H1 (cell line): ENCODE data around the gene S100G. TPM values are rescaled to one million over a fixed set of nuclear protein-coding genes. Genes with fewer than 3 reads are reported as not detected.

ENCODE experiments used
- CTCF ChIA-PET: fragments of 300-600 bp; sonication (Branson Sonifier 250); formaldehyde crosslinking; loops from one replicate; lab custom pipeline; 2021; ENCODE audit not compliant: partially characterized antibody; lab: Charles Lee
- POLR2A ChIA-PET: fragments of 300-600 bp; sonication (Branson Sonifier 250); formaldehyde crosslinking; loops from one replicate; lab custom pipeline; 2021; ENCODE audit warnings: inconsistent platforms; ENCODE audit not compliant: partially characterized antibody; lab: Charles Lee
- DNase-seq, 2 experiments: peaks; one replicate each; pipeline versions ENCODE4 v3.0.0 to v3.0.0-alpha.2; 2010 to 2022; ENCODE audit warnings: low spot score in 2 of 2, low read depth in 1 of 2, mixed read lengths in 1 of 2
- FAIRE-seq: peaks from 2 replicates; lab custom pipeline; 2011; peaks lifted over from hg19 to GRCh38; lab: Jason Lieb, UNC
- H2AFZ ChIP-seq: 2 replicates; pipeline ENCODE4 v1.8.1; 2012; ENCODE audit warnings: low read length, inconsistent platforms
- H2AK5ac ChIP-seq: 2 replicates; pipeline ENCODE4 v1.6.1; 2013; ENCODE audit warnings: low read depth, low read length
- H2BK120ac ChIP-seq: replicated peaks from 2 replicates; pipeline ENCODE3; 2013; ENCODE audit warnings: low read depth, low read length, inconsistent platforms
- H2BK12ac ChIP-seq: 2 replicates; pipeline ENCODE4 v1.6.1; 2013; ENCODE audit warnings: low read depth, low read length
- H2BK15ac ChIP-seq: 2 replicates; pipeline ENCODE4 v1.6.1; 2013; ENCODE audit warnings: low read length
- H2BK20ac ChIP-seq: 2 replicates; pipeline ENCODE4 v1.6.1; 2013; ENCODE audit warnings: low read length
- H2BK5ac ChIP-seq: 2 replicates; pipeline ENCODE4 v1.6.1; 2013; ENCODE audit warnings: low read depth, low read length
- H3K14ac ChIP-seq: 2 replicates; pipeline ENCODE4 v1.6.1; 2013; ENCODE audit warnings: inconsistent platforms; ENCODE audit not compliant: insufficient read length
- H3K18ac ChIP-seq: 2 replicates; pipeline ENCODE4 v1.6.1; 2013; ENCODE audit warnings: low read length; ENCODE audit errors: extremely low read depth
- H3K23ac ChIP-seq: 2 replicates; pipeline ENCODE4 v1.6.1; 2013; ENCODE audit warnings: inconsistent platforms; ENCODE audit not compliant: insufficient read length
- H3K23me2 ChIP-seq: 2 replicates; pipeline ENCODE4 v1.6.1; 2013; ENCODE audit warnings: low read depth, low read length
- H3K27ac ChIP-seq: 2 replicates; pipeline ENCODE4 v1.6.1; 2011; ENCODE audit warnings: low read depth, low read length, inconsistent platforms
- H3K27me3 ChIP-seq, 4 experiments: replicated peaks in 1 of 4; 1 replicate in 1 of 4; 2 replicates in 3 of 4; pipeline versions ENCODE4 v1.6.1 to v1.8.1; 2011 to 2013; ENCODE audit warnings: low read length in 3 of 4, mild to moderate bottlenecking in 3 of 4, inconsistent platforms in 2 of 4, mixed read lengths in 2 of 4, moderate library complexity in 1 of 4; ENCODE audit not compliant: control insufficient read depth in 3 of 4, insufficient read depth in 3 of 4; ENCODE audit errors: extremely low read depth in 1 of 4
- H3K36me3 ChIP-seq, 4 experiments: 2 replicates each; pipeline versions ENCODE4 v1.6.1 to v1.8.1; 2011 to 2013; ENCODE audit warnings: mild to moderate bottlenecking in 4 of 4, low read length in 3 of 4, moderate library complexity in 2 of 4, control low read depth in 1 of 4, inconsistent platforms in 1 of 4; ENCODE audit not compliant: insufficient read depth in 4 of 4, control insufficient read depth in 2 of 4
- H3K4ac ChIP-seq: replicated peaks from 2 replicates; pipeline ENCODE3; 2013; ENCODE audit warnings: low read length, low read depth, mixed read lengths, inconsistent platforms; ENCODE audit not compliant: insufficient read length
- H3K4me1 ChIP-seq, 4 experiments: replicated peaks in 1 of 4; 1 replicate in 1 of 4; 2 replicates in 3 of 4; pipeline versions ENCODE4 v1.6.1 to v1.8.1; 2011 to 2013; ENCODE audit warnings: low read length in 3 of 4, inconsistent platforms in 2 of 4, mixed read lengths in 1 of 4; ENCODE audit not compliant: insufficient read depth in 4 of 4, control insufficient read depth in 3 of 4
- H3K4me2 ChIP-seq, 2 experiments: 2 replicates each; pipeline versions ENCODE4 v1.6.1 to v1.8.1; 2011 to 2013; ENCODE audit warnings: low read depth in 2 of 2, low read length in 2 of 2, control low read depth in 1 of 2, inconsistent platforms in 1 of 2, mild to moderate bottlenecking in 1 of 2; ENCODE audit not compliant: insufficient read depth in 1 of 2
- H3K4me3 ChIP-seq, 4 experiments: fragments of 200-600, 300-600 bp in 1 of 4; sonication (generic), shearing (Covaris generic), sonication (Bioruptor Twin) in 1 of 4; 2 replicates each; pipeline versions ENCODE4 v1.5.1 to v1.8.1; 2011 to 2016; ENCODE audit warnings: low read length in 4 of 4, low read depth in 3 of 4, control low read depth in 2 of 4, inconsistent platforms in 2 of 4, mild to moderate bottlenecking in 2 of 4, mixed read lengths in 1 of 4, moderate library complexity in 1 of 4; ENCODE audit not compliant: insufficient read depth in 2 of 4; ENCODE audit errors: extremely low read depth in 1 of 4
- H3K56ac ChIP-seq: replicated peaks from 2 replicates; pipeline ENCODE3; 2013; ENCODE audit warnings: low read depth, mild to moderate bottlenecking, mixed read lengths, low read length, inconsistent platforms; ENCODE audit not compliant: insufficient read length
- H3K79me1 ChIP-seq: 2 replicates; pipeline ENCODE4 v1.6.1; 2013; ENCODE audit warnings: low read depth, low read length, control low read depth
- H3K79me2 ChIP-seq, 2 experiments: 2 replicates each; pipeline versions ENCODE4 v1.6.1 to v1.8.1; 2012 to 2013; ENCODE audit warnings: low read length in 2 of 2, mild to moderate bottlenecking in 2 of 2, inconsistent platforms in 1 of 2; ENCODE audit not compliant: insufficient read depth in 2 of 2, control insufficient read depth in 1 of 2
- H3K9ac ChIP-seq, 4 experiments: replicated peaks in 1 of 4; 1 replicate in 1 of 4; 2 replicates in 3 of 4; pipeline versions ENCODE4 v1.6.1 to v1.8.1; 2011 to 2013; ENCODE audit warnings: low read depth in 3 of 4, low read length in 3 of 4, control low read depth in 2 of 4, mild to moderate bottlenecking in 2 of 4, moderate library complexity in 2 of 4, inconsistent platforms in 1 of 4; ENCODE audit errors: extremely low read depth in 1 of 4
- H3K9me3 ChIP-seq, 2 experiments: 2 replicates each; pipeline versions ENCODE4 v1.6.1 to v1.8.1; 2012 to 2013; ENCODE audit warnings: mild to moderate bottlenecking in 2 of 2, moderate library complexity in 2 of 2, control low read depth in 1 of 2, inconsistent platforms in 1 of 2, low read depth in 1 of 2, low read length in 1 of 2, mixed read lengths in 1 of 2; ENCODE audit not compliant: insufficient read depth in 2 of 2
- H4K20me1 ChIP-seq, 2 experiments: replicated peaks in 1 of 2; 2 replicates each; pipeline versions ENCODE3 to v1.8.1; 2011 to 2013; ENCODE audit warnings: inconsistent platforms in 2 of 2, low read length in 2 of 2, mild to moderate bottlenecking in 1 of 2; ENCODE audit not compliant: insufficient read depth in 2 of 2, control insufficient read depth in 1 of 2
- H4K5ac ChIP-seq: 2 replicates; pipeline ENCODE4 v1.6.1; 2013; ENCODE audit warnings: low read length, low read depth, mixed read lengths, inconsistent platforms; ENCODE audit not compliant: insufficient read length
- H4K8ac ChIP-seq: 2 replicates; pipeline ENCODE4 v1.8.0; 2013; ENCODE audit warnings: mild to moderate bottlenecking, moderate library complexity, low read length, inconsistent platforms; ENCODE audit not compliant: insufficient read depth; ENCODE audit errors: extremely low read depth
- H4K91ac ChIP-seq: replicated peaks from 2 replicates; pipeline ENCODE3; 2013; ENCODE audit warnings: low read length, mixed read lengths, inconsistent platforms; ENCODE audit not compliant: insufficient read length
- CBX5 ChIP-seq: fragments of 300-800, 300-1000 bp; sonication (generic); IDR thresholded peaks from 2 replicates; pipeline ENCODE4 v1.7.1; 2016; ENCODE audit warnings: antibody characterized with exemption, low read length, low read depth
- CEBPB ChIP-seq: IDR thresholded peaks from 2 replicates; pipeline ENCODE4 v1.6.1; 2012; ENCODE audit warnings: low read depth, low read length
- CHD2 ChIP-seq: IDR thresholded peaks from 2 replicates; pipeline ENCODE4 v1.6.1; 2012; ENCODE audit warnings: low read length, improper control_type of control experiment
- FOSL1 ChIP-seq: IDR thresholded peaks from 2 replicates; pipeline ENCODE4 v1.6.1; 2011; ENCODE audit warnings: mild to moderate bottlenecking, low read depth, low read length, moderate library complexity; ENCODE audit not compliant: insufficient read depth
- HDAC6 ChIP-seq: IDR thresholded peaks from one replicate; pipeline ENCODE4 v1.7.1; 2012; ENCODE audit warnings: low read depth, mild to moderate bottlenecking, inconsistent platforms, low read length, moderate library complexity
- RAD21 ChIP-seq, 2 experiments: IDR thresholded peaks in 1 of 2; conservative IDR thresholded peaks in 1 of 2; 2 replicates each; pipeline ENCODE4 v1.6.1; 2011; ENCODE audit warnings: low read depth in 2 of 2, low read length in 2 of 2, improper control_type of control experiment in 1 of 2, inconsistent platforms in 1 of 2, mild to moderate bottlenecking in 1 of 2, moderate library complexity in 1 of 2
- RNF2 ChIP-seq: fragments of 200-900, 300-1000 bp; sonication (generic); IDR thresholded peaks from 2 replicates; pipeline ENCODE4 v1.7.1; 2016; ENCODE audit warnings: borderline replicate concordance, low read depth, mild to moderate bottlenecking, antibody characterized with exemption, low read length; ENCODE audit not compliant: poor library complexity, severe bottlenecking; ENCODE audit errors: missing control alignments
- SIN3A ChIP-seq, 2 experiments: IDR thresholded peaks in 1 of 2; conservative IDR thresholded peaks in 1 of 2; 2 replicates each; pipeline ENCODE4 v1.6.1; 2011 to 2012; ENCODE audit warnings: low read length in 2 of 2, improper control_type of control experiment in 1 of 2, low read depth in 1 of 2, mild to moderate bottlenecking in 1 of 2
- TAF7 ChIP-seq: optimal IDR thresholded peaks from 2 replicates; pipeline ENCODE3; 2011; ENCODE audit warnings: low read depth, mild to moderate bottlenecking, inconsistent platforms, low read length, moderate library complexity, borderline replicate concordance
- TBP ChIP-seq: IDR thresholded peaks from 2 replicates; pipeline ENCODE4 v1.6.1; 2011; ENCODE audit warnings: low read depth, low read length, improper control_type of control experiment
- polyA plus RNA-seq, 7 experiments: library from polyadenylated mRNA; depleted of rRNA in 3 of 7; stranded (reverse) in 5 of 7; unstranded in 2 of 7; fragments of >200 nt in 5 of 7; fragments of 200-250 nt in 2 of 7; gene quantifications; 1 replicate in 5 of 7; 2 replicates in 1 of 7; 4 replicates in 1 of 7; pipeline versions ENCODE4 v1.2.1 to v1.2.3, GENCODE V29; 2011 to 2013; ENCODE audit warnings: missing spikeins in 2 of 7, mixed read lengths in 2 of 7
- total RNA-seq: library from RNA; stranded (reverse); fragmentation: NEBNext Ultra II Directional; extraction: Animal tissue kit (Norgen Biotek cat#: 25700); gene quantifications from 2 replicates; pipeline ENCODE4 v1.2.1, GENCODE V29; 2021
- TF ChIP-seq, protein P1 (sequence below), 3 experiments: IDR thresholded peaks; 1 replicate in 2 of 3; 2 replicates in 1 of 3; pipeline versions ENCODE4 v1.5.1 to v1.6.1; 2011; ENCODE audit warnings: low read length in 3 of 3, mild to moderate bottlenecking in 3 of 3, inconsistent platforms in 2 of 3, low read depth in 1 of 3, moderate library complexity in 1 of 3; ENCODE audit not compliant: insufficient read depth in 1 of 3; ENCODE audit errors: control extremely low read depth in 1 of 3

Gene S100G
- total and polyA plus RNA-seq, 2 of the 8 experiments (the other 6 are each of a cell fraction or from before 2014, with no cell fraction given) = not detected

DNA sequence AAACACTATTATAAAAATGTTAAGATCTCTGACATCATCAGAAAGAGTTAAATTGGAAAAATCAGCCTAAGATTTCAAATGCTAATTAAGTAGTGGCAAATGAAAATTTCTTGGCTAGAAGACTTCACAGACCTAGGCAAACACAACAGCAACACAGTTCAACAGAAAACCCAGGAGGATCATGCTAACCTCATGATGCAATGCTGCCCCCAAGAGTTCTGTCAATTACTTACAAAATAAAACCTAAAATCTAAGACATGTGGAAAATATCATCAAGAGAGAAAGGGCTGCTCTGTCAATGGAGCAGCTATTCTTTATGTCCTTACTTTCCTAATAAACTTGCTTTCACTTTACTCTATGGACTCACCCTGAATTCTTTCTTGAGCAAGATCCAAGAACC, 21.0 kb downstream of the S100G start:
- Histone ChIP-seq H3K4me2 (no peak overlapping the region), H3K4me3 (no peak overlapping the region), H3K27ac (no peak overlapping the region), H2BK12ac (no peak overlapping the region), H3K4me1 (no peaks in the 10 kb centered on the region), H3K9me3 (no peaks in the 10 kb centered on the region), H2BK120ac (no peak overlapping the region), H2BK20ac (no peak overlapping the region), H3K9ac (no peak overlapping the region), H3K27me3 (no peaks in the 10 kb centered on the region), H3K23me2 (no peaks in the 10 kb centered on the region), H2AFZ (no peak overlapping the region), H3K79me1 (no peaks in the 10 kb centered on the region), H3K18ac (no peak overlapping the region), H3K4ac (no peak overlapping the region), H3K23ac (no peak overlapping the region), H2AK5ac (no peak overlapping the region), H3K56ac (no peak overlapping the region), H4K91ac (no peak overlapping the region), H2BK5ac (no peak overlapping the region), H2BK15ac (no peak overlapping the region), H3K14ac (no peak overlapping the region), H3K79me2 (no peaks in the 10 kb centered on the region), H4K8ac (no peak overlapping the region), H3K36me3 (peaks cover 2 to 31% (median 8%) of the 10 kb centered on the region in 4 experiments; a peak in 5 of 8 replicates), H4K20me1 (no peaks in the 10 kb centered on the region), H4K5ac (no peak overlapping the region)
- DNase-seq (no peak), FAIRE-seq (peak; percentile 94)
- ChIA-PET CTCF (interaction anchor here (0.9 to 2.0 kb wide), 3 partner anchors 14 to 740 kb away, joined by 3 to 5 read pairs (median 3); no protein-coding TSS in a partner anchor), POLR2A (interaction anchor here (0.6 to 1.3 kb wide), 2 partner anchors 12 to 219 kb away, joined by 3 to 5 read pairs; no protein-coding TSS in a partner anchor)
- TF ChIP-seq, protein P1, sequence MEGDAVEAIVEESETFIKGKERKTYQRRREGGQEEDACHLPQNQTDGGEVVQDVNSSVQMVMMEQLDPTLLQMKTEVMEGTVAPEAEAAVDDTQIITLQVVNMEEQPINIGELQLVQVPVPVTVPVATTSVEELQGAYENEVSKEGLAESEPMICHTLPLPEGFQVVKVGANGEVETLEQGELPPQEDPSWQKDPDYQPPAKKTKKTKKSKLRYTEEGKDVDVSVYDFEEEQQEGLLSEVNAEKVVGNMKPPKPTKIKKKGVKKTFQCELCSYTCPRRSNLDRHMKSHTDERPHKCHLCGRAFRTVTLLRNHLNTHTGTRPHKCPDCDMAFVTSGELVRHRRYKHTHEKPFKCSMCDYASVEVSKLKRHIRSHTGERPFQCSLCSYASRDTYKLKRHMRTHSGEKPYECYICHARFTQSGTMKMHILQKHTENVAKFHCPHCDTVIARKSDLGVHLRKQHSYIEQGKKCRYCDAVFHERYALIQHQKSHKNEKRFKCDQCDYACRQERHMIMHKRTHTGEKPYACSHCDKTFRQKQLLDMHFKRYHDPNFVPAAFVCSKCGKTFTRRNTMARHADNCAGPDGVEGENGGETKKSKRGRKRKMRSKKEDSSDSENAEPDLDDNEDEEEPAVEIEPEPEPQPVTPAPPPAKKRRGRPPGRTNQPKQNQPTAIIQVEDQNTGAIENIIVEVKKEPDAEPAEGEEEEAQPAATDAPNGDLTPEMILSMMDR (IDR thresholded peaks at IDR 0.05; ENCODE audit: control extremely low read depth in 1 of 3, insufficient read depth in 1 of 3, low read depth in 1 of 3, low read length in 3 of 3) = peak in 2 of 3 experiments; percentile 28 to 36; a peak in 2 of 4 replicates
- no peak for TF ChIP-seq FOSL1
- TF ChIP-seq TAF7 = no peak
- no peak for TF ChIP-seq RNF2
- no peak for TF ChIP-seq CBX5
- no peak for TF ChIP-seq SIN3A (conservative IDR thresholded peaks at IDR 0.05 in 1 of 2, IDR thresholded peaks at IDR 0.05 in 1 of 2; ENCODE audit: low read depth in 1 of 2, low read length in 2 of 2)
- no peak for TF ChIP-seq TBP
- TF ChIP-seq CEBPB = 0 out of 2 replicates have a peak, but pooled peaks have one; percentile 14
- no peak for TF ChIP-seq CHD2
- no peak for TF ChIP-seq HDAC6
- TF ChIP-seq RAD21 (IDR thresholded peaks at IDR 0.05 in 1 of 2, conservative IDR thresholded peaks at IDR 0.05 in 1 of 2; ENCODE audit: low read depth in 2 of 2, low read length in 2 of 2) = peak; percentile 73 to 75
